Stimulated activated CD4-positive, alpha-beta T cell treated with anti-CD3 and anti-CD28 coated beads, Interleukin-1b, Interleukin-23, amount 100 ng/mL, for 4 hours (primary cell): ENCODE data around the gene ZNF526.

Experiments used
- DNase-seq, 2 donors: peaks; one replicate each; pipeline ENCODE4 v3.0.0-alpha.2; 2020; ENCODE audit warnings: low read depth in 2 of 2

The ZNF526 gene

DNA sequence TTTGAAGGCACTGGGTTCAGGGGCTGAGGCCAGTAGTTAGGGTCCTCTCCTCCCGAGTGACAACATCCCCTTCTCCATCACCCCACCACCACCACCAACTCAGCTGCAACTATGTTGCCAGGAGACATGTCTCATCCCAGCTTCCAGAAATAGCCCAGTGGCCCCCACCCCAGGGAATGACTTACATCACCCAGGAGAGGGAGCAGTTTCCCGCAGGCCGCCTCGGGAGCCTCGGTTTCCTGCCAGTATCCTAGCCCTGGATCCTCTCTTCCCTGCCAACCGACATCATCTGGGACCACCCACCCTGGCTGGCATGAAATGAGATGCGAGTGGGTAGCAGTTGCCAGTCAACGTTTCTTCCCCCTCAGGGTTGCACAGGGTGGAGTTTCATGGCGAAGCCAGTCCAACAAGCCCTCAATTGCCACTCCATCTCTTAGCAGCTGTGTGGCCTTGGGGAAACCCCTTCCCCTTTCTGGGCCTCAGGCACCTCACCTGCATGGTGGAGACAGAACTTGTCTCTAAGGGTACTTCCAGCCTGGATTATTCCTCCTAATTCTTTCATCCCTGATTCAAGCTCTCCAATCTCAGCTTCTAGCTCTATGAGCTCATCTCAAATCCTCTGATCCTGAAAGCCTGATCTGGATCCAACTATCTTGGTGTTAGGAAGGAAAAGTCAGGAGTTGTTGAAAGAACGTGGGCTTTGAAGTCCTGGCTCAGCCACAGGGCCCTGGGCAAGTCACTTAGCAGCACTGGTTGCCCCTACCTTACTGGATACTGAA, 26.2 kb downstream of the ZNF526 start:
- DNase-seq: no peak

DNA sequence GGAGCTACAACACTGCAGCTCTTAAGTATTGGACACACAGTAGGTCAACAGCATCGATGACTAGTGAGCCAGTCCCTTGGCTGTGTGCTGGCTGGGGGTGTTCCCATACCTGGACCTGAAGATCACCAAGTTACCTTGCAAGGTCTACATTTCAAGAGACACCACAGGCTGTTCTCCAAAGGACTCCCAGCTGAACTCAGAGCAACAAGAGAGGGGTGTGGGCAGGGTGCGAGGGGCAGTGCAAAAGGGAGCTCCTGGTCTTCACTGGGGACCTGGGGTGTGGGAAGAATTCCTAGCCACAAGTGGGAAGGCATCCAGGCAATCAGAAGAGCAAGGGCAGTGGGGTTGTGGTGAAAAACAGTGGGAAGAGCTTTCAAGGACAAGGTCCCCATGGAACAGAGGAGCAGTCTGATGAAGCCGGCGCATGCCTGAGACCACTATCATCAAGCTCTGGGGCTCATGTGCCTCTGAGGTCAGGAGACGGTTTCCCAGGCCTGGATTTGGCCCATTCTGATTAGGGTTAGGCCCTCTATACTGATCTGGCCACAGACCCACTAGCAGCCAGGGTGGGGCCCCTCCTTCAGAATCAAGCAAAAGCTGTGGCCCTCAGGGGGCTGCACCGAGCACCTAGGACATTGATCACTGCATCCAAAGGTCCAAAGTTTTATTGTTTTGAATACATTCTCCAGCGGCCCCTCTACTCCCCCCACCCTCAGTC, 27.0 kb downstream of the ZNF526 start:
- DNase-seq: no peak

DNA sequence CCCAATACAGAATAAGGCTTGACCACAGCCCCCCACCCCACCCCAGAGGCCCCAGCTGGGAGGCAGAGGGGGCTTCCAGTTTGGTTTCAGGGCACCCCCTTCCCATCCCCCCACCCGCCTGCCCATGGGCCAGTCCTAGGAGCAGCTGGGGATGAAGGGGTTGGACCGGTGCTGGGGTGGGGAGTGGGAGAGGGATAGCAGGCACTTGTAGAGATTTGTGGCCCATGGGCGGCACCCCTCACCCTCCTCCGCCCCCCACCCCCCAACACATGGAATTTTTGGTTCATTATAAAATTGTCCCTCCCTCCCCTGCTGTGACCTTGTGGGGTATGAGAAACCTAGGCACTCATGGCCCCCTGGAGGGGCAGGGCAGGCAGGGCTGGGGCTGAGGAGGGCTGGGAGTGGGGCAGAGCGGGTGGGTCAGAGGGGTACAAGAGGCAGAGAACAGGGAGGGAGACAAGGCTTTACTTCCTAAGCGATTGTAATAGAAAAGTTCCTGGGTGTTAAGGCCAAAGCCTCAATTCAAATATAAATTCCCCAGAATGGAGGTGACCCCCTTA, 27.6 kb downstream of the ZNF526 start:
- DNase-seq: no peak

GRCh38 chr19:42248270-42249148, 28.4 kb downstream of the ZNF526 start:
- no peak for DNase-seq

GRCh38 chr19:42249149-42249750, 29.1 kb downstream of the ZNF526 start:
- no peak for DNase-seq

GRCh38 chr19:42249769-42250168, 29.7 kb downstream of the ZNF526 start:
- DNase-seq: no peak

DNA sequence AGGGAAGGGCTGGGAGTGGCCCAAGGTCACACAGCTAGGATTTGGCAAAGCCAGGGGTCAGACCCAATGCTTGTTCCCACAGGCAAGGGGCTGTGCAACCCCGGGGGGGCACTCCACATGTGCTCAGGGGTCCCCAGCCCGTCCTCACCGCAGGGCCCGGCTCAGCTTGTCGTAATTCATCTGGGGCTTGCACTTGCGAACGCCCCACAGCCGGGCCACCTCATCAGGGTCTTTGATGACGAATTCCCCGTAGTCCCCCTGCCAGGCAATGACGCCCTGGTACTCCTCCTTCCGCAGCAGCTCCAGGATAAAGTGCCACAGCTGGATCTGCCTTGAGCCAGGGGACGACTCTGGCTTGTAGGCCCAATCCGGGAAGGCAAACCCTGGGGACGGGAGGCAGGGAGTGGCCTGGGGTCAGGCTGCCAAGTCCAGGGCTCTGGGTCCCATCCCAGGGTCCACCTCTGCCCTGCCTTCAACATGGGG, 30.1 kb downstream of the ZNF526 start:
- no peak for DNase-seq

DNA sequence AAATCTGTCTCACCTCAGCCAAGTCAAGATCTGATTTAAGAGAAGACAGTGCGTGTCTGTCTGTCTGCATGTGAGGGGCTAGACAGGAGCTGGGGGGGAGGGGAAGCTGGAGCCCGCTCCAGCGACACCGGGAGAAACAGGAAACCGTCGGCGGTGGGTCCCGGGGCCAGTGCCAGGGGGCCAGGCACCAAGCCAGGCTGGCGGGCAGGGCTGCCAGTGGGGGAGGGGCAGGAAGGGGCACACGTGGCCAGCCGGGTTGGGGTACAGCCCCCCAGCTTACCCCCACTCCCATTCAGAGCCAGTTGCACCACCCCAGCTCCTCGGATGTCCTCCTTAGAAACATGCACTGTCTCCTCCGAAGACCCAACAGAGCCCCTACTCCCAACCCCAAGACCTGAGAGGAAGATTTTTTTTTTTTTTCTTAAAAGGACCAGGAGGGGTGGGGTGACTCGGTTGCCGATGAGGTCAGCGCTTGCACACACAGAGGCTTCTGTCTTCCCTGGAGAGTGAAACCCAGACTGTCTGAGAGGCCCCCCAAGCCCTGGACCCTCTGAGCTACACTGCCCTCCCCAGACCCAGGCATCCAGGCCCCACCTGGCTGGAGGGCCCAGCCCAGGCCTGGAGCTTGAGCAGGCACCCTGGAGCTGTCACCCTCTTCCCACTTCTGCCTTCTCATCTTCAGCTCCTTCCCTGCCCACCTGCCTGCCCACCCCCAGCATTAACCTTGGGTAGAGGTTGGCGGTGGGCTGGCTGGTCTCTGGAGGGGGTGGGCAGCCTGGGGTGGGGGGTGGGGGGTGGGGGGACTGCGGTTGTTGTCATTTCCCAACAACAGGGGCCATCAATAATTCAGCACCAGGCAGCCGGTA, 30.8 kb downstream of the ZNF526 start:
- DNase-seq: no peak

- no peak for DNase-seq
Measured at GRCh38 chr19:42251572-42252358, 31.7 kb downstream of the ZNF526 start.

GRCh38 chr19:42252365-42253244, 32.5 kb downstream of the ZNF526 start:
- DNase-seq: no peak

DNA sequence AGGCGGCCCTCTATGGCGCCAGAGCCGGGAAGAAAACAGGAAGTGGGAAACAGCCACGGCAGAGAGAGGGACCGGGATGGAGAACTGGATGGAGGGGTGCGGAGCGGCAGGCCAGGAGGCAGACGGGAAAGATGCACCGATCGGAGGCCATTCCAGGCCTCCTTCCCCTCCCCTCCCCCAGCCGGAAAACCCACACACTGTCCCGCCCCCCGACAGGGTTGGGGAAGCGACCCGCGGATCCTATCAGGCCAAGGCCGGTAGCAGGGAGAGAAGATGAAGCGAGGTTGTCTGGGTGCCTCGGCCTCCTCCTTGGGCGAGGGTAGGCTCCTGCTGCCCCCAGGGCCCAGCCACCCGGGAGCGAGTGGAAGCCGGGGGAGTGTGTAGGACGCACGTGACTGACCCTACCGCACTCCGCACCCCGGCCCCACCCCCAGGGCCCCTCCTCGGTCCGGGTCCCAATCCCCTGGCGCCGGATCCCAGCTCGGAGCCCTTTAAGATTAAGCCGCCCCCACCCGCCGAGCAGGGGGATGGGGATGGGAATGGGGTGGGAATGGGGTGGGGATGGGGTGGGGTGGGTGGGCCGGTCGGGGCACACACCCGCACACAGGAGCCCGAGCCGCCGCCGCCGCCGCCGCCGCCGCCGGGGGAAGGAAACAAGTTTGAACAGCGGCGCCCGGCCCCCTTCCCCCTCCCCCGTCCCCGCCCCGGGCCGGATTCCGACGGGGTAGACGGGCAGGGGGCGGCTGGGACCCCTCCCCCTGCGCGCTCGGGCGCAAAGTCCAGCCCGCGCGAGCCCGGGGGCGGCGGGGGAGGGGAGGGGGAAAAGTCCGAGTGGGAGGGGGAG, 33.4 kb downstream of the ZNF526 start:
- DNase-seq: peak; percentile 48 to 63

- DNase-seq: peak; percentile 70 to 75
Measured at GRCh38 chr19:42254089-42254849, 34.2 kb downstream of the ZNF526 start.

GRCh38 chr19:42254850-42255765, 35.0 kb downstream of the ZNF526 start, which contains the start of gene ERF:
Gene ERF, minus strand, starts transcription at chr19:42255128. Its CDS starts 129 bp downstream, at chr19:42254999.
- DNase-seq: peak; percentile 92 to 93

DNA sequence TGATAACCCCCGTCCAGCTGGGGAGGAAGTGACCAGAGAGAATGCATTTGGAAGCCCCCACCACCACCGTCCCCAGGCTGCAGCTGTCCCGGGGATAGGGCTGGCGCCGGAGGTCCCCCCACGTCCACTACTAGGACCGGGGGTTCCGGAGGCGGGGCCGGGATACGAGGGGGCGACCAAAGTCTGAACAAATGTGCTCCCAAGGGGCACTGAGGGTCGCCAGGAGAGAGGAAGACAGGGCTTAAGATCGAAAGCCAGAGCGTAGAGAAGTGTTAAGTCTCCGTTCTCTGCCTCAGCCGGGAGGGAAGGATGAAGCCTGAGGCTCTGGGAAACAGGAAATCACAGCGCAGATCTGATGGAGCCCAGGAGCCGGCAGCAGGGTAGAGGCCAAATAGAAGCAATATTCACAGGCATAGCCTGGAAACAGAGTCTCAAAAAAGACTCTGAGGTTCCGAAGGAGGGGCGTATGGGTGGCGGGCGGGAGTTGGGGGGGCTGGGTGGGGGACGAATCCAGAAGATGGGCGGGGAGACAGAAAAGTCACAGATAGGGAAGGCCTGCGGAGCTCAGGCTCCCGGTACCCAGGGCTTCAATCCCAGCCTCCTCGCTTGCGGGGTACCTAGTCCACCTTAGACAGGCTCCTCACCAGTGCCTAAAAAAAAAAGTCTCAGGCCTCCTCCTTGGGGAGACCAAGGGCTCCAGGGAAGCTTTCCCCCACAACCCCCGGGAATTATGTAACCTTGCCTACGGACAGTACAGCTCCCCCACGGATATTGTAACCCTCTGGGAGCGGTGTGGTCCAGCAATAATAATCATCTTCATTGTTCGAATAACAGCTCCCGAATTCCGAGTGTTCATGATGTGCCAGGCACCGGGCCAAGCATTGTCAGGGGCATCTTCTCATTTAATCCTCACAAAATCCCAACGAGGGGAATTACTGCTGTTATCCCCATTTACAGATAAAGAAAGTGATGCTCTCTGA, 35.9 kb downstream of the ZNF526 start:
- no peak for DNase-seq
